Measurements from ENCODE around the gene KLHDC7A.
"Not testable (repeated sequence)": the region's sequence is repeated elsewhere in the genome, so short reads cannot be mapped to it uniquely, and the experiment has no call there.

KLHDC7A gene

GRCh38 chr1:18462517-18462916 lies 18.2 kb upstream of the KLHDC7A start:
- WGBS: 55% methylated on average over 2 of the region's 5 CpGs

GRCh38 chr1:18463063-18463462 lies 17.7 kb upstream of the KLHDC7A start:
- no peak overlapping the region for H4K8ac ChIP-seq (ENCODE audit: low read length)
- no peak overlapping the region for H3K27ac ChIP-seq (ENCODE audit: low read length, poor library complexity, severe bottlenecking)
- 88% methylated on average over 8 of the region's 8 CpGs for WGBS
- H3K18ac ChIP-seq (ENCODE audit: low read depth in 1 of 2, low read length in 2 of 2): no peak overlapping the region
- no peak overlapping the region for H3K4ac ChIP-seq (ENCODE audit: low read depth in 1 of 2, low read length in 2 of 2)
- H2BK120ac ChIP-seq (ENCODE audit: low read depth, low read length): no peak overlapping the region
- no peak overlapping the region for H2BK15ac ChIP-seq (ENCODE audit: low read depth, poor library complexity, severe bottlenecking)
- H3K14ac ChIP-seq (ENCODE audit: low read length in 2 of 2): no peak overlapping the region
- no peak overlapping the region for H2AFZ ChIP-seq (ENCODE audit: low read depth, low read length)
- no peak overlapping the region for H2AK5ac ChIP-seq (ENCODE audit: low read length, severe bottlenecking)
- H3K27me3 ChIP-seq (ENCODE audit: control insufficient read depth in 1 of 2, insufficient read depth in 1 of 2, low read length in 2 of 2): peaks cover 30 to 32% of the 10 kb centered on the region in 2 experiments
- no peaks in the 10 kb centered on the region for H3K79me1 ChIP-seq (replicated peaks; ENCODE audit: low read length, poor library complexity, severe bottlenecking)
- no peak overlapping the region for H2BK5ac ChIP-seq (ENCODE audit: low read depth, low read length, poor library complexity, severe bottlenecking)
- no peak overlapping the region for H3K23ac ChIP-seq (ENCODE audit: low read length in 2 of 2)
- H2BK12ac ChIP-seq (ENCODE audit: low read length in 2 of 2): no peak overlapping the region
- H3K9ac ChIP-seq (ENCODE audit: low read length): no peak overlapping the region
- H3K9me3 ChIP-seq (ENCODE audit: control insufficient read depth, low read length): no peaks in the 10 kb centered on the region
- no peak for DNase-seq
- no peaks in the 10 kb centered on the region for H3K36me3 ChIP-seq (ENCODE audit: control insufficient read depth in 1 of 2, insufficient read depth in 2 of 2, low read depth in 1 of 2, low read length in 2 of 2)
- H3K4me1 ChIP-seq (ENCODE audit: control insufficient read depth, insufficient read depth, low read depth, low read length): peaks cover 4% of the 10 kb centered on the region
- H4K91ac ChIP-seq (ENCODE audit: low read length): no peak overlapping the region
- H3K4me3 ChIP-seq (ENCODE audit: insufficient read depth in 1 of 2, low read depth in 1 of 2, low read length in 2 of 2): no peak overlapping the region
- no peak overlapping the region for H3K4me2 ChIP-seq (ENCODE audit: low read length, poor library complexity, severe bottlenecking)

More at GRCh38 chr1:18462517-18462916, 18.2 kb upstream of the KLHDC7A start:
- not testable (repeated sequence) for H4K8ac ChIP-seq (ENCODE audit: low read length); DNase-seq; H3K4me2 ChIP-seq (ENCODE audit: low read length, poor library complexity, severe bottlenecking); H3K9me3 ChIP-seq (ENCODE audit: control insufficient read depth, low read length); H2AFZ ChIP-seq (ENCODE audit: low read depth, low read length); H3K23ac ChIP-seq (ENCODE audit: low read length in 2 of 2); H2BK12ac ChIP-seq (ENCODE audit: low read length in 2 of 2); H2AK5ac ChIP-seq (ENCODE audit: low read length, severe bottlenecking); H4K91ac ChIP-seq (ENCODE audit: low read length); H3K36me3 ChIP-seq (ENCODE audit: control insufficient read depth in 1 of 2, insufficient read depth in 2 of 2, low read depth in 1 of 2, low read length in 2 of 2); H3K4ac ChIP-seq (ENCODE audit: low read depth in 1 of 2, low read length in 2 of 2); H2BK120ac ChIP-seq (ENCODE audit: low read depth, low read length); H2BK5ac ChIP-seq (ENCODE audit: low read depth, low read length, poor library complexity, severe bottlenecking); H3K4me3 ChIP-seq (ENCODE audit: insufficient read depth in 1 of 2, low read depth in 1 of 2, low read length in 2 of 2); H3K4me1 ChIP-seq (ENCODE audit: control insufficient read depth, insufficient read depth, low read depth, low read length); H2BK15ac ChIP-seq (ENCODE audit: low read depth, poor library complexity, severe bottlenecking); H3K18ac ChIP-seq (ENCODE audit: low read depth in 1 of 2, low read length in 2 of 2); H3K9ac ChIP-seq (ENCODE audit: low read length); H3K14ac ChIP-seq (ENCODE audit: low read length in 2 of 2); H3K27ac ChIP-seq (ENCODE audit: low read length, poor library complexity, severe bottlenecking); H3K79me1 ChIP-seq (replicated peaks; ENCODE audit: low read length, poor library complexity, severe bottlenecking)
- H3K27me3 ChIP-seq (ENCODE audit: control insufficient read depth in 1 of 2, insufficient read depth in 1 of 2, low read length in 2 of 2): peaks cover 34 to 37% of the 10 kb centered on the region in 2 experiments

- Histone ChIP-seq H3K23ac (ENCODE audit: low read length in 2 of 2) (no peak overlapping the region), H2BK120ac (ENCODE audit: low read depth, low read length) (no peak overlapping the region), H3K9me3 (ENCODE audit: control insufficient read depth, low read length) (no peaks in the 10 kb centered on the region), H2BK5ac (ENCODE audit: low read depth, low read length, poor library complexity, severe bottlenecking) (no peak overlapping the region), H3K79me1 (replicated peaks; ENCODE audit: low read length, poor library complexity, severe bottlenecking) (no peaks in the 10 kb centered on the region), H3K4me3 (ENCODE audit: insufficient read depth in 1 of 2, low read depth in 1 of 2, low read length in 2 of 2) (no peak overlapping the region), H3K4me1 (ENCODE audit: control insufficient read depth, insufficient read depth, low read depth, low read length) (no peaks in the 10 kb centered on the region), H3K27ac (ENCODE audit: low read length, poor library complexity, severe bottlenecking) (no peak overlapping the region), H4K8ac (ENCODE audit: low read length) (no peak overlapping the region), H3K9ac (ENCODE audit: low read length) (no peak overlapping the region), H3K4ac (ENCODE audit: low read depth in 1 of 2, low read length in 2 of 2) (no peak overlapping the region), H4K91ac (ENCODE audit: low read length) (no peak overlapping the region), H2BK12ac (ENCODE audit: low read length in 2 of 2) (no peak overlapping the region), H3K14ac (ENCODE audit: low read length in 2 of 2) (no peak overlapping the region), H3K4me2 (ENCODE audit: low read length, poor library complexity, severe bottlenecking) (no peak overlapping the region), H3K18ac (ENCODE audit: low read depth in 1 of 2, low read length in 2 of 2) (no peak overlapping the region), H2AK5ac (ENCODE audit: low read length, severe bottlenecking) (no peak overlapping the region), H3K36me3 (ENCODE audit: control insufficient read depth in 1 of 2, insufficient read depth in 2 of 2, low read depth in 1 of 2, low read length in 2 of 2) (no peaks in the 10 kb centered on the region), H2AFZ (ENCODE audit: low read depth, low read length) (no peak overlapping the region), H2BK15ac (ENCODE audit: low read depth, poor library complexity, severe bottlenecking) (no peak overlapping the region), H3K27me3 (ENCODE audit: control insufficient read depth in 1 of 2, insufficient read depth in 1 of 2, low read length in 2 of 2) (peaks cover 25 to 31% of the 10 kb centered on the region in 2 experiments)
- 82% methylated on average over 5 of the region's 6 CpGs for WGBS
- no peak for DNase-seq
Observed at GRCh38 chr1:18463984-18464664, 16.6 kb upstream of the KLHDC7A start.

GRCh38 chr1:18464665-18465050 lies 16.1 kb upstream of the KLHDC7A start:
- H2BK5ac ChIP-seq (ENCODE audit: low read depth, low read length, poor library complexity, severe bottlenecking): no peak overlapping the region
- H3K4ac ChIP-seq (ENCODE audit: low read depth in 1 of 2, low read length in 2 of 2): no peak overlapping the region
- H3K23ac ChIP-seq (ENCODE audit: low read length in 2 of 2): no peak overlapping the region
- H4K91ac ChIP-seq (ENCODE audit: low read length): no peak overlapping the region
- H3K27ac ChIP-seq (ENCODE audit: low read length, poor library complexity, severe bottlenecking): no peak overlapping the region
- peaks cover 20 to 26% of the 10 kb centered on the region in 2 experiments for H3K27me3 ChIP-seq (ENCODE audit: control insufficient read depth in 1 of 2, insufficient read depth in 1 of 2, low read length in 2 of 2)
- no peaks in the 10 kb centered on the region for H3K4me1 ChIP-seq (ENCODE audit: control insufficient read depth, insufficient read depth, low read depth, low read length)
- H3K18ac ChIP-seq (ENCODE audit: low read depth in 1 of 2, low read length in 2 of 2): no peak overlapping the region
- H3K9me3 ChIP-seq (ENCODE audit: control insufficient read depth, low read length): no peaks in the 10 kb centered on the region
- H2BK15ac ChIP-seq (ENCODE audit: low read depth, poor library complexity, severe bottlenecking): no peak overlapping the region
- no peak for DNase-seq
- no peak overlapping the region for H3K4me3 ChIP-seq (ENCODE audit: insufficient read depth in 1 of 2, low read depth in 1 of 2, low read length in 2 of 2)
- H4K8ac ChIP-seq (ENCODE audit: low read length): no peak overlapping the region
- no peaks in the 10 kb centered on the region for H3K36me3 ChIP-seq (ENCODE audit: control insufficient read depth in 1 of 2, insufficient read depth in 2 of 2, low read depth in 1 of 2, low read length in 2 of 2)
- H3K9ac ChIP-seq (ENCODE audit: low read length): no peak overlapping the region
- no peak overlapping the region for H2AK5ac ChIP-seq (ENCODE audit: low read length, severe bottlenecking)
- 62% methylated on average over 8 of the region's 8 CpGs for WGBS
- H2AFZ ChIP-seq (ENCODE audit: low read depth, low read length): no peak overlapping the region
- H3K14ac ChIP-seq (ENCODE audit: low read length in 2 of 2): no peak overlapping the region
- H3K4me2 ChIP-seq (ENCODE audit: low read length, poor library complexity, severe bottlenecking): no peak overlapping the region
- no peak overlapping the region for H2BK12ac ChIP-seq (ENCODE audit: low read length in 2 of 2)
- no peak overlapping the region for H2BK120ac ChIP-seq (ENCODE audit: low read depth, low read length)
- no peaks in the 10 kb centered on the region for H3K79me1 ChIP-seq (replicated peaks; ENCODE audit: low read length, poor library complexity, severe bottlenecking)
